ENCODE results near the gene ADGRL4.
"Not testable (repeated sequence)": the region's sequence is repeated elsewhere in the genome, so short reads cannot be mapped to it uniquely, and the experiment has no call there.

Gene ADGRL4

DNA sequence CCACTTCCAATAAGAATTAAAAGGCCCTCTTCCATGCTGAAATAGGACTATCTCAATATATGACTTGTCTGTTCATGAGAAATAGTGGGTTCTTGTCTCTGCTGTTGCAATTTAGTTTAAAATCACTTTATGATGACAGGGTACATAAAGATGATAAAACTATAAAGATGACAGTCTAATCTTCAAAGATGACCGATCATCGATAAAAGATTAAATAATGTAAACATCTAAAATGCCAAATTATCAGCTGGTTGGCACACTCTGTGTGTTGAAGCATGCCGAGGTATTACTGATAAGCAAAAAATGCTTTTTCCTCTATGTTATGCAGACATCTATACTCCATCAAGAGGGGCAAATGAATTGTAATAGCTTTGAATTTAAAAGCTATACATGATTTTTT lies 89.5 kb downstream of the ADGRL4 start:
- DNase-seq: no peak

DNA sequence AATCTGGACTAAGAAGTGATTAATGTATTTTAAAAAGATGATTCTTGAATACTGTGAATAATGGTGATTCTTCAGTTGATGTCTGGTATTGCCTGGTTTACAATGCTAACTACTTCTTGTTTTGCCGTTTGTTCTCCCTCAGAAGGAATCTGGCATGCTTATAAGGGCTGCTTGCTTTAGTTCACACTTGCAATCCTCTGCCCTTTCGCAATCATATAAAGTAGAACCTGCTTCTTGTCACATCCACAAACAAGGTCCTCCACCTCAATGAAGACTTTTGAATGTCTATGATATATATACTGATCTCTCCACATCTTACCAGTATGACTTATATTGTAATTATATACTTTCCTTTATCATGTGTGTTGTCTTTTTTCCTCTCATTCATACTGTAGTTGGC lies 92.6 kb downstream of the ADGRL4 start:
- no peak for DNase-seq

- DNase-seq: no peak
Measured at GRCh38 chr1:78911956-78912880, 94.3 kb downstream of the ADGRL4 start.

DNA sequence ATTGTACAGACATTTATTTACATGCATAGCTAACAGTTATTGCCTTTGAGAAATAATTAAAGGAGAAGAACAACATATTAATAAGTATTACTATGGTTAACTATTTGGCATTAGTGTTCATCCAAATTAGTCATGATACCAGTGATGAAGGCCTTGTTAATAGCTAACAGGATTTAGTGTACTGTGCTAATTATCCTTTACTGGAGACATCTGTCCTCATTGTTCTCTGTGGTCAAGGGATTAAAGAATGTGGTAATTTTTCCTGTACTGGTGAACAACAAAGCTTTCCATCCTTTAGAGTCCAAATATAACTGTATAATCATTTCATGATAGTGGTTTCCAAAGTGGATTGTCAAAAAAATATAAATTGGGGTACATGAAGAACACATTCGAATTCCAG lies 103.9 kb downstream of the ADGRL4 start:
- DNase-seq: no peak

GRCh38 chr1:78894811-78895210 lies 111.7 kb downstream of the ADGRL4 start:
- no peak for DNase-seq

DNA sequence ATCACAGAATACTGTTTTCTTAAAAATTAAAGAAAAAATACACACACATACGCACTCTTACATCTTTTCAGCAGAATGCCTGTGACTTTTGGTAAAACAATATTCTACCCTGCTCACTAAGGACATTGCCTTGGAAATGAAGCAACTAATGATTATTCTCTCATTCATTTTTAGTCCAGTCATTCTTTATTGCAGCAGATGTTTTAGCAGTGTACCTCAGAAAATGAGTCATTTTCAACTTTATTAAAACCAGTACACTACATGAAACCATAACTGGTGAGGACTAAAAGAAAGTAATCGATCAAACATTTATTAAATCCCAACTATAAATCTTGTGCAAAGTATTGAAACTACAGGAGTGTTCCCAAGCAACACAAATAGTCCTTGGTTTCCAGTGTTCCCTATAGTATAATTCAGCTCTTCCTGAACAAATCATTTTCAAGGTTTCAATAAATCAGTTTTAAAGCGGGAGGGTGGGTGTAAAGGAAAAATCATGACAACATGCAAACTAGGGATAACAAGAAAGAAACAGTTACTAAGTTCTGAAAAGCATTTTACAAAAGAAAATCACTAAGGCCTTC lies 114.2 kb downstream of the ADGRL4 start:
- DNase-seq: no peak

- DNase-seq: no peak
Measured at GRCh38 chr1:78887458-78887857, 119.1 kb downstream of the ADGRL4 start.

GRCh38 chr1:78884685-78885452 lies 121.7 kb downstream of the ADGRL4 start:
- no peak for DNase-seq

DNA sequence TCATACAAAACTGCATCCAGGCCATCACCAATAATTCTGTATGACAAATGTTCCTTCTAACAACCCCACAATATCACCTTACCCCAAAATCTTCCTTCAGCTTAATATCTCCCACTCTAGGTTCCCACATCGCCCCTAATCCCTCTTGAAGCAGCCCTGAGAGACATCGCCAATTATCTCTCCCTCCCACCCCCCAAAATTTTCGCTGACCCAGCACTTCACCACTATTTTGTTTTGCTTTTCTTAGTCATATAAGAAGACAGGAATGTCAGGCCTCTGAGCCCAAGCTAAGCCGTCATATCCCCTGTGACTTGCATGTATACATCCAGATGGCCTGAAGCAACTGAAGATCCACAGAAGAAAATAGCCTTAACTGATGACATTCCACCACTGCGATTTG lies 126.3 kb downstream of the ADGRL4 start:
- no peak for DNase-seq

GRCh38 chr1:78875986-78876385 lies 130.5 kb downstream of the ADGRL4 start:
- DNase-seq: not testable (repeated sequence)

DNA sequence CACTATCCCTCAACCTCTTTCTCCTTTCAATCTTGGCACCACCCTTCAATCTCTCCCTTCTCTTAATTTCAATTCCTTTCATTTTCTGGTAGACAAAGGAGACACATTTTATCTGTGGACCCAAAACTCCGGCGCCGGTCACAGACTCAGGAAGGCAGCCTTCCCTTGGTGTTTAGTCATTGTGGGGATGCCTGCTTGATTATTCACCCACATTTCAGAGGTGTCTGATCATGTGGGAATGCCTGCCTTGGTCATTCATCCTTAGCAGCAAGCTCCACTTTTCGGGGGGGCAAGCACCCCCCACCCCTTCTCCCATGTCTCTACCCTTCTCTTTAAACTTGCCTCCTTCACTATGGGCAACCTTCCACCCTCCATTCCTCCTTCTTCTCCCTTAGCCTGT lies 133.7 kb downstream of the ADGRL4 start:
- DNase-seq: not testable (repeated sequence)

DNA sequence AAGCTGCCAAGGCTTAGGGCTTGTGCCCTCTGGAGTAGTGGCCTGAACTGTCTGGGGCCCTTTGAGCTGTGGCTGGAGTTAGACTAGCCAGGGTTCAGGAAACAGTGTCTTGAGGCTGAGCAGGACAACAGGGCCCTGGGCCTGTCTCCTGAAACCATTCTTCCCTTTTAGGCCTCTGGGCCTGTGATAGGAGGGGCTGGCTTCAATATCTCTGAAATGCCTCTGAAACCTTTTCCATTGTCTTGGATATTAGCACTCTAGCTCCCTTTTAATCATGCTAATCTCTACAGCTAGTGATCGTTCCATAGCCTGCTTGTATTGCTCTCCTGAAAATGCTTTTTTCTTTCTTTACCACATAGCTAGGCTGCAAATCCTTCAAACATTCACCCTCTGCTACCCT lies 135.3 kb downstream of the ADGRL4 start:
- DNase-seq: no peak

GRCh38 chr1:78869136-78869535 lies 137.4 kb downstream of the ADGRL4 start:
- no peak for DNase-seq

- DNase-seq: no peak
Measured at GRCh38 chr1:78864175-78864574, 142.4 kb downstream of the ADGRL4 start.

DNA sequence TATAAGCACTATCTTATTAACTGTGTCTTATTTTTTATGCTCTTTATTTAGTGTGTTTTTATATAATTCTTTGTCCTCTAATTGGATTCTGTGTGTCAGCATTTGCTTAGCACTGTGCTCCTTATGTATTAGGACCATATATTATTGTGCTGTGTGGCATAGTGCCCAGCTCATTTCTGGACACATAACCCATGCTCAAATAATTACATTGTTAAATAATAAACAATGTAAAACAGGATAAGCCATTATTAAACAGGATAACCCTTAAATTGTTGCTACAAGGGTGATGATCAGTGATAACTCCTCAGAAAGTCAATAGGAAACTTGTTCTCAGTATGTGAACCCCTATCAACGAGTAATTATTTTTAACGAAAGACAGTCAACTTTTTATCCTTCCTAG lies 150.4 kb downstream of the ADGRL4 start:
- DNase-seq: no peak

DNA sequence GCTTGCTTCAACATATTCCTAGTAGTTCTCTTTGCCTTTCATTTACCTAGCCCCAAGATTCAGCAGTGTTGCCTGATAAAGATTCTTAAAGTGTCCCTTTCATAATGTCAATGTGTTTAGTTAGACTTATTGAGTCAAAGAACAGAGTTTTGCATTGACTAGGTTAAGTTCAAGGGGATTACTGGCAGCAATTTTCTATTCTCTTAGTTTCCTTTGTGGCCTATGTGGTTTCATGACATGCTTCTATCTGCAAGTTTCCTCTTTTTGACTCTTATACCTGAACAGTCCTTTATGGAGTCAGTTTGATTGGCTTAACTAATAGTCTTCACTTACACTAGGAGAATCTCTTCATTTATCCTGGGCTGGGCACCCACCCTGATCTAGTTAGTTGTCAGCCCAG lies 151.3 kb downstream of the ADGRL4 start:
- DNase-seq: no peak

DNA sequence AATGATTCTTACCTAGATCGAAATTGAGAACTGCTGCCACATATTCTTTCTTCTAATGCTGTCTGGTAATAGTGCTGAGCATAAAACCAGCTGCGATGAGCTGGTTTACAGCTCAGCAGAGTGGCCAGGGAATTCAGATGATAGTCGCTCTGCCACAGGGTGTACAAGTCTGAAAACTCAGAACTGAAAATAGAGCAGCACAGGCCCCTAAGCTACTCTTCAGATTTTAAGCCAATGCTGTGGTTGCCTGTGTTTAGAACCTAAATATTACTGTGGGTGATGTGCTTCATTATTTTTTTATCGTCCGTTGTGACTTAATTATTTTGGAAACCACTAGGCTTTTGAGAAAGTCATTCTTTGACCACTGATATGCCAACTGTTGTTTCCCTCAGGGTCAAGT lies 152.0 kb downstream of the ADGRL4 start:
- DNase-seq: no peak

DNA sequence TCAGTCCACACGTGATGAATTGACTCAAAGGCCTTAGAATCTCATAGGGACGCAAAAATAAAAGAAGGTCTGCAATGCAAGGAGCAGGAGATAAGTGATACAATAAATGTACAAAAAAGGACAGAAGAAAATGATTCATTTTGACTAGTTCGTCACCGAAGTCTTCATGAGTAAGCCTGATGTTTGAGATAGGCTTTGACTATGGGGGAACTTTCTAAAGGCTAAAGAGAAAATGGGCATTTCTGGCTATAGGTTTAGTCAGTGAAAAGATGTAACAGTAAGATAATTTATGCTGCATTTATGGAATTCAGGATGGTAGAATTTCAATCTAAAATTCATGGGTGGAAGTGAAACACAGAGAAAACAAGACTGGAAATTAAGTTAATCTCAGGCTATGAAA lies 163.0 kb downstream of the ADGRL4 start:
- DNase-seq: no peak

GRCh38 chr1:78843111-78843510 lies 163.4 kb downstream of the ADGRL4 start:
- no peak for DNase-seq

DNA sequence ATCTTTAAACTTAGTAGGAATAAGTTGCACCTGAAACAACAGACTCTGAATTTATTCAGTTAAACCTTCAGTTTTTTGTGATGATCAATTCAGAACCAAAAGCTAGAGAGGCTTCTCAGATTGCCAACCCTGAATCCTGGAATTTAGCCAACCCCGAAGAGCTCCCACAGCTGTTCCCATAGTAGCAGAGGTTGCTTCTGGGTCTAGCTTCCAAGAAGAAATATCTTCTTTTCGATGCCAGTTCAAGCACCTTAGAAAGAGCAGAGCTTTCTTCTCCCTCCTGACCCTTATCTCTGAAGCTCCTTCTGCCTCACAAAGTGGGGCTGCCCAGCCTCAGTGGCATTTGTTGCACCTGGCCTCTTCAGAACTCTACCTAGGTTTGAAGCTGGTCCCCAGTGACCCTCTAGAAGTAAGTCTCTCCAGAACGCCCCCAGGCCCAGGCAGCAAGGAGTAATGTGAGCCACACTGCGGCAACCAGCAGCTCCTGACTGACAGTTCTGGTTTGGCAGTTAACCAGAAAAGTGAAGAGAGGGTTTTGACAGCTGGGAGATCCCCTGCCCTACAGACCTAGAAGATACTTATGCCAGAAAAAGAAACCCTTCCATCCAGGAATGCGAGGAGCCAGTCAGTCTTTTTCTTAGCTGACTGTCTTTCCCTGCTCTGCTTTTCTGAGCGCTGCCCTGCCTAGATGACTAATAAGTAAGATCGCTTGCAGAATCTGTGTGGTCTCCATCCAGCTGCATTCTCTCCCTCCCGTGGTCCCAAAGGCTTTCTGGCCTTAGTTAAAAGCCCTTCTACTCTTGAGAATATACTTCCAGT lies 165.9 kb downstream of the ADGRL4 start:
- no peak for DNase-seq

Measured in activated CD4-positive, alpha-beta T cell treated with anti-CD3 and anti-CD28 coated beads, Interleukin-2, amount 50 U/mL, for 4 hours (primary cell).